ENCODE data around the gene HOXB1.

HOXB1 gene

DNA sequence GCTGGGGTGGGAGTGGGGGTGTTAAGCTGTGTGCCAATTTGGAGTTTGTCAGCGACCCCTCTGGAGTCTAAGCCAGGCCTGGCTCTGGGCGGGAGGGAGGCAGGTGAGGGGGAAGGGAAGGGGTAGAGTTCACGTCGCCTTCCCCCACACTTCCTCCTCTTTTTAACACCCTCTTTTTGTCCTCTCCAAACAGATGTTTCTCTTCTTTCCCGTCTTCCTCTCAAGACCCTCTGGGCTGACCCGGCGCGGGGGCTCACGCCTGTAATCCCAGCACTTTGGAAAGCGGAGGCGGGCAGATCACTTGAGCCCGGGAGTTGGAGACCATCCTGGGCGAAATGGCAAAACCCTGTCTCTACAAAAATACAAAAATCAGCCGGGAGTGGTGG, 3.3 kb downstream of the HOXB1 start:
- H3K4me3 ChIP-seq (ENCODE audit: low read length in 2 of 2) = no peak overlapping the region
- no peak overlapping the region for H3K27ac ChIP-seq (ENCODE audit: low read length)
- H3K9me3 ChIP-seq (ENCODE audit: control insufficient read depth in 2 of 2, low read length in 2 of 2) = no peaks in the 10 kb centered on the region
- H3K27me3 ChIP-seq (ENCODE audit: control insufficient read depth in 1 of 2, insufficient read depth in 2 of 2, low read length in 2 of 2) = peaks cover 0 to 10% of the 10 kb centered on the region in 2 donors
- no peaks in the 10 kb centered on the region for H3K36me3 ChIP-seq (ENCODE audit: control insufficient read depth in 2 of 2, insufficient read depth in 2 of 2, low read length in 2 of 2)
- no peak overlapping the region for H3K9ac ChIP-seq (ENCODE audit: low read length in 2 of 2)
- H3K4me1 ChIP-seq (ENCODE audit: control insufficient read depth, insufficient read depth, low read length) = peaks cover 6% of the 10 kb centered on the region

DNA sequence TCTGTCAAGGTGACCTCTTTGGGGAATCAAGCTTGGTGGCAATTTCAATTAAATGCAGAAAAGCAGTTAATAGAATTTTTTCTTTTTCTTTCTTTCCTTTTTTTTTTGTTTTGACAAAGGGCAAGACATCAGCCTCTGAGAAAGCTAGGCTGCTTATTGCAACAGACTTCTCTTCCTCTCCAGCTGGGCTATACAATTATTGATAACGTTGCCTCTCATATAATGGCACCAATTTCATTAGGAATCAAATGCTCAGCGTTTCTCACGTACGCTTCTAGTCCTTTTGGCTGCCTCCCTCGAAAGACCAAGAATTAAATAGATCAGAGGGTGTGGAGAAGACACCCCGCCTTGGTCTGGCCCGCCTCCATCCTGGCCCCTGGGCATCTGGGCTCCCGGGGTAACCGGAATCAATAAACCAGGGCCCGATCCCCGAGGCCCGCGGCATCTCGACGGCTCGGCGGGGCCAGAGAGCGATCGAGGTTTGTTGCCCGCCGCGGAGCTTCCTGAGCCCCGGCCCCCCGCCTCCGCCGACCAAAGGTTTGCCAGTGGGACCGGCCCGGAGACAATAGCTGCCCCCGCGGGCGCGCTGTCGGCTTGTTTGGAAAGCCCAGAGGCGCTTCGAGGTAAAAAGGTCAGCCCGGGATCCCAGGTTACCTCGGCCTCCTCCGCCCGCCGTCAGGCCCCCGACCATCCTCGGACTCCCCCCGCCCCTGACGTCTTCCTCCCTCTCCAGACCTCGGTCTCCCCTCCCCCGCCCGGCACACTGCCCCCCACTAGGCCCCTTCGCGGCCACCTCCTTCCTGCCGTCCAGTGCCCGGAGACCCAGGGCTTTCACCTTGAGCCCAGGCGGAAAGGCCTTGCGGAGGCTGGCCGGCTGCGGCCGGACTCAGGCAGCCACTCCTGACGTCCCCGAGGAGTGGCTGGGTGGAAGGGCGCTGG, 3.9 kb downstream of the HOXB1 start:
- Histone ChIP-seq H3K4me3 (ENCODE audit: low read length in 2 of 2) (no peak overlapping the region), H3K9me3 (ENCODE audit: control insufficient read depth in 2 of 2, low read length in 2 of 2) (no peaks in the 10 kb centered on the region), H3K27me3 (ENCODE audit: control insufficient read depth in 1 of 2, insufficient read depth in 2 of 2, low read length in 2 of 2) (peaks cover 0 to 10% of the 10 kb centered on the region in 2 donors), H3K9ac (ENCODE audit: low read length in 2 of 2) (no peak overlapping the region), H3K27ac (ENCODE audit: low read length) (no peak overlapping the region), H3K36me3 (ENCODE audit: control insufficient read depth in 2 of 2, insufficient read depth in 2 of 2, low read length in 2 of 2) (no peaks in the 10 kb centered on the region), H3K4me1 (ENCODE audit: control insufficient read depth, insufficient read depth, low read length) (peaks cover 12% of the 10 kb centered on the region)

GRCh38 chr17:48523010-48523409, 7.8 kb downstream of the HOXB1 start:
- Histone ChIP-seq H3K4me3 (ENCODE audit: low read length in 2 of 2) (no peak overlapping the region), H3K27me3 (ENCODE audit: control insufficient read depth in 1 of 2, insufficient read depth in 2 of 2, low read length in 2 of 2) (peaks cover 0 to 7% of the 10 kb centered on the region in 2 donors)

DNA sequence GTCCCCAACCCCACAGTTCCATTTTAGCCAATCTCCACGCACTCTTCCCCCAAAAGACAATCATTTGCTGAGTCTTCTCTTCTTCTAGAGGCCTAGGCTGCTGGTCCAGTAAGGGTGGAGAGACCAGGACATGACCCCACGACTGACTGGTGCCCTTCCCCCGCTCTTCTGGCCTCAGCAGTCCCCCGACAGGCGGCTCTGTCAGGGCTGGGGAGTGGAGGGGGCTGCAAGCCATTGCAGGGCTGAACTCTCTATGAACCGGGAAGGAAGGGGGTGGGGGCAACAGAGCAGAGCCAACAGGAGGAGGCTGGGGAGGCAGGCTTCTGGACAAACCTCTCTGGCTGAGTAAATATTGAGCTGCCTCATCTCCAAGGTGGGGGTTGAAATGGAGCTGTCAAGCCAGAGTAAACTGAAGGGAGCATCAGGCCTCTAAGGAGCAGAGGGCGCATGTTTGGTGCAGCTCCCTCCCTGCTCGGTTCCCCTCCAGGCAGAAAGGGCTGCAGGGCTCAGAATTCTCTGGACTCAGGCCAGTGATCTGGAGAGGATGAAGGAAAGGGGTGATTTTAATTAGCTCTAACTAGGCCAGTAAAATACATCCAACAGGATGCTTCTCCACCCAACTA, 8.7 kb downstream of the HOXB1 start:
- H3K9me3 ChIP-seq (ENCODE audit: control insufficient read depth in 2 of 2, low read length in 2 of 2) = no peaks in the 10 kb centered on the region
- peaks cover 0 to 3% of the 10 kb centered on the region in 2 donors for H3K27me3 ChIP-seq (ENCODE audit: control insufficient read depth in 1 of 2, insufficient read depth in 2 of 2, low read length in 2 of 2)

More at GRCh38 chr17:48523010-48523409, 7.8 kb downstream of the HOXB1 start:
- H3K27ac ChIP-seq (ENCODE audit: low read length) = no peak overlapping the region
- no peaks in the 10 kb centered on the region for H3K9me3 ChIP-seq (ENCODE audit: control insufficient read depth in 2 of 2, low read length in 2 of 2)
- peaks cover 14% of the 10 kb centered on the region for H3K4me1 ChIP-seq (ENCODE audit: control insufficient read depth, insufficient read depth, low read length)
- H3K36me3 ChIP-seq (ENCODE audit: control insufficient read depth in 2 of 2, insufficient read depth in 2 of 2, low read length in 2 of 2) = no peaks in the 10 kb centered on the region
- no peak overlapping the region for H3K9ac ChIP-seq (ENCODE audit: low read length in 2 of 2)

GRCh38 chr17:48520631-48521079, 10.2 kb downstream of the HOXB1 start:
- H3K4me1 ChIP-seq (ENCODE audit: control insufficient read depth, insufficient read depth, low read length) = peaks cover 14% of the 10 kb centered on the region
- H3K9me3 ChIP-seq (ENCODE audit: control insufficient read depth in 2 of 2, low read length in 2 of 2) = no peaks in the 10 kb centered on the region
- no peak overlapping the region for H3K27ac ChIP-seq (ENCODE audit: low read length)
- no peaks in the 10 kb centered on the region for H3K36me3 ChIP-seq (ENCODE audit: control insufficient read depth in 2 of 2, insufficient read depth in 2 of 2, low read length in 2 of 2)
- H3K9ac ChIP-seq (ENCODE audit: low read length in 2 of 2) = no peak overlapping the region
- H3K4me3 ChIP-seq (ENCODE audit: low read length in 2 of 2) = no peak overlapping the region
- no peaks in the 10 kb centered on the region for H3K27me3 ChIP-seq (ENCODE audit: control insufficient read depth in 1 of 2, insufficient read depth in 2 of 2, low read length in 2 of 2)

More for the DNA sequence above, 8.7 kb downstream of the HOXB1 start:
- Histone ChIP-seq H3K36me3 (ENCODE audit: control insufficient read depth in 2 of 2, insufficient read depth in 2 of 2, low read length in 2 of 2) (no peaks in the 10 kb centered on the region), H3K27ac (ENCODE audit: low read length) (peak overlapping the region; percentile 11), H3K4me3 (ENCODE audit: low read length in 2 of 2) (no peak overlapping the region), H3K4me1 (ENCODE audit: control insufficient read depth, insufficient read depth, low read length) (peaks cover 14% of the 10 kb centered on the region), H3K9ac (ENCODE audit: low read length in 2 of 2) (no peak overlapping the region)

DNA sequence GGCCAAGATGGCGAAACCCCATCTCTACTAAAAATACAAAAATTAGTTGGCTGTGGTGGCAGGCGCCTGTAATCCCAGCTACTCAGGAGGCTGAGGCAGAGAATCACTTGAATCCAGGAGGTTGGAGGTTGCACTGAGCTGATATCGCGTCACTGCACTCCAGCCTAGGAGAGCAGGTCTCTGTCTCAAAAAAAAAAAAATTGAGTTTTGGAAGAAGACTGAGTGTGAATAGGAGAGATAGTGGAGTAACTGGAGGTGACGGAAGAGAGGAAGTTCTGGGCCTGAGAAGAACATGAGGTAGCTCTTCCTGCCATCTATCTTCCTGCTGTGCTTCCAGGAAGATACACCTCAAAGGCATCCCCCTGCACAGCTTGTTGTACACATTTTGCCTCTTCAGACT, 11.4 kb downstream of the HOXB1 start:
- no peaks in the 10 kb centered on the region for H3K27me3 ChIP-seq (ENCODE audit: control insufficient read depth in 1 of 2, insufficient read depth in 2 of 2, low read length in 2 of 2)

GRCh38 chr17:48517478-48517877, 13.3 kb downstream of the HOXB1 start:
- Histone ChIP-seq H3K9ac (ENCODE audit: low read length in 2 of 2) (no peak overlapping the region), H3K9me3 (ENCODE audit: control insufficient read depth in 2 of 2, low read length in 2 of 2) (no peaks in the 10 kb centered on the region), H3K27me3 (ENCODE audit: control insufficient read depth in 1 of 2, insufficient read depth in 2 of 2, low read length in 2 of 2) (peaks cover 0 to 2% of the 10 kb centered on the region in 2 donors), H3K4me3 (ENCODE audit: low read length in 2 of 2) (no peak overlapping the region), H3K27ac (ENCODE audit: low read length) (no peak overlapping the region), H3K36me3 (ENCODE audit: control insufficient read depth in 2 of 2, insufficient read depth in 2 of 2, low read length in 2 of 2) (no peaks in the 10 kb centered on the region), H3K4me1 (ENCODE audit: control insufficient read depth, insufficient read depth, low read length) (peaks cover 7% of the 10 kb centered on the region)

More for the DNA sequence above, 11.4 kb downstream of the HOXB1 start:
- Histone ChIP-seq H3K4me3 (ENCODE audit: low read length in 2 of 2) (no peak overlapping the region), H3K9ac (ENCODE audit: low read length in 2 of 2) (no peak overlapping the region), H3K4me1 (ENCODE audit: control insufficient read depth, insufficient read depth, low read length) (peaks cover 14% of the 10 kb centered on the region), H3K9me3 (ENCODE audit: control insufficient read depth in 2 of 2, low read length in 2 of 2) (no peaks in the 10 kb centered on the region), H3K27ac (ENCODE audit: low read length) (no peak overlapping the region), H3K36me3 (ENCODE audit: control insufficient read depth in 2 of 2, insufficient read depth in 2 of 2, low read length in 2 of 2) (no peaks in the 10 kb centered on the region)

GRCh38 chr17:48515925-48516900, 14.6 kb downstream of the HOXB1 start:
- no peaks in the 10 kb centered on the region for H3K9me3 ChIP-seq (ENCODE audit: control insufficient read depth in 2 of 2, low read length in 2 of 2)
- no peak overlapping the region for H3K27ac ChIP-seq (ENCODE audit: low read length)
- H3K36me3 ChIP-seq (ENCODE audit: control insufficient read depth in 2 of 2, insufficient read depth in 2 of 2, low read length in 2 of 2) = no peaks in the 10 kb centered on the region
- H3K4me1 ChIP-seq (ENCODE audit: control insufficient read depth, insufficient read depth, low read length) = no peaks in the 10 kb centered on the region
- no peak overlapping the region for H3K9ac ChIP-seq (ENCODE audit: low read length in 2 of 2)
- H3K27me3 ChIP-seq (ENCODE audit: control insufficient read depth in 1 of 2, insufficient read depth in 2 of 2, low read length in 2 of 2) = peaks cover 0 to 2% of the 10 kb centered on the region in 2 donors
- H3K4me3 ChIP-seq (ENCODE audit: low read length in 2 of 2) = no peak overlapping the region

DNA sequence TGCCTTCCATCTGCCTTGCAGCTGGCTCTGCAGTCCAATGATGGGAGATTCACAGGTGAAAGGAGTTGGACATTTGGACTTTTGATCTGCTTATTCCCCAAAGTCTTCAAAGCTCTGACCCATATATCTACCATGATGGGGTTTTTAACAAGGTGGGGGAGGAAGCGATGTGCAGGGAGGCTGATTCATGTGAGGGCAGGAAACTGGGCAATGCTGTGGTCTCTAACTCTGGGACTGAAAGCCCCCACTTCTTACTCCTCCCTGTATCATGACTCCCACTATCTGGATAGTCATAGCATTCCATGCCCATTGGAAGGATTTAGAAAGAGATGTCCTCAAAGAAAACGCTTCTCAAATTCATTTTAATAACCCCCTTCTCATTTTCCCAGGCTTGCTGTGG, 16.3 kb downstream of the HOXB1 start:
- Histone ChIP-seq H3K4me3 (ENCODE audit: low read length in 2 of 2) (no peak overlapping the region), H3K9me3 (ENCODE audit: control insufficient read depth in 2 of 2, low read length in 2 of 2) (no peaks in the 10 kb centered on the region), H3K9ac (ENCODE audit: low read length in 2 of 2) (no peak overlapping the region), H3K36me3 (ENCODE audit: control insufficient read depth in 2 of 2, insufficient read depth in 2 of 2, low read length in 2 of 2) (no peaks in the 10 kb centered on the region), H3K27ac (ENCODE audit: low read length) (no peak overlapping the region), H3K27me3 (ENCODE audit: control insufficient read depth in 1 of 2, insufficient read depth in 2 of 2, low read length in 2 of 2) (peaks cover 0 to 2% of the 10 kb centered on the region in 2 donors), H3K4me1 (ENCODE audit: control insufficient read depth, insufficient read depth, low read length) (no peaks in the 10 kb centered on the region)

Data from stomach smooth muscle (tissue), 2 donors.